ENCODE results near the gene GUF1.
"Not testable (repeated sequence)": the region's sequence is repeated elsewhere in the genome, so short reads cannot be mapped to it uniquely, and the experiment has no call there.

GUF1 gene

DNA sequence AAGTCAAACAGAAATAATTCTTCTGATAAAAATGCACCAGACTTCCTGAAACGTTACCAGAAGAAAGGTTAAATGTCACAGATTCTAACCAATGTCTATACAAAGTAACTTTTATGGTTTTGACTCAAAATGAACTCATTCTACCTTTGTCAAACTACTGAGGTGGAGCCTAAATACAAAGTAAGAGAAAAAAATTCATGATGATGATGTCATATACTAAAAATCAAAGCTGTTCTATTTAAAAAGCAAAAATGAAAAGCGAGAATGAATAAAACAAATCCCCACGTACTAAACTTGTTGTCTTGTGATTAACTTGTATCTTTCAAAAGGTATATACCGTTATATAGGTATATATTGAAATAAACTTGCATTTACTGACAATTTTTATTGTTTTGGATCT is 26.5 kb downstream of the GUF1 start:
- DNase-seq = no peak

DNA sequence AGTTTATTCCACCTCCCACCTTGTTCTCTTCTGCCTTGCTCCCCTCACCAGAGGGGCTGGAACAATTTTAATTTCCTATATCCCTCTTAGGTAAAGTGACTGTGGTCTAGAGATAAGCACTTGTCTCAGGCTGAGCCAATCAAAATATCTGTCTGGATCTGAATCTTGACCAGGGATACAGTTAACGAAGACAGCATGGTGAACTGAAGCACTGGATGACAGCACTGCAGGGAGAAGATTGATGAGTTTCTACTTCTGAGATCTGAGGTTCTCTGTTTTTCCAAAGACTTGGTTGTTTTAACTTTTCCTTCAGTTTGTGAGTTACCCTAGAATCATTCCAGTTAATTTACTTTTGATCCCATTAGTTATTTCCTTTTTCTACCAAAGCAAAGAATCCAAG is 34.9 kb downstream of the GUF1 start:
- DNase-seq = no peak

DNA sequence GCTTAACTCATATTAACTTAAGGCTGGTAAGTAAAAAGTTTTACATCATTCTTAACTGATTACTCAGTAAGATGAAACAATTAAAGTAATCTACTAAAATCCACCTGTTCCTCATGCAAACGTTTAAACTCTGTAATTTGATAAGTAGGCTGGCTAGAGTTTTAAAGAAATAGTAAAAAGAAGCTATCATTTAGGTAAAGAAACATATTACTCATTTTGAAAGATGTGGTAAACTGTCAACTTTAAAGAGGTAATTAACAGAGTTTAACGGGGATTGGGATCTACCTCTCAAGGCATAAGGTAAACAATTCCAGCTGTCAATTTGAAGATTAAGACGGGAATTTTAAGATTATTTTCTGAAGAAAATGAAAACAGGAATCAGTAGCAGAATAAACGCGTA is 38.4 kb downstream of the GUF1 start:
- DNase-seq = no peak

DNA sequence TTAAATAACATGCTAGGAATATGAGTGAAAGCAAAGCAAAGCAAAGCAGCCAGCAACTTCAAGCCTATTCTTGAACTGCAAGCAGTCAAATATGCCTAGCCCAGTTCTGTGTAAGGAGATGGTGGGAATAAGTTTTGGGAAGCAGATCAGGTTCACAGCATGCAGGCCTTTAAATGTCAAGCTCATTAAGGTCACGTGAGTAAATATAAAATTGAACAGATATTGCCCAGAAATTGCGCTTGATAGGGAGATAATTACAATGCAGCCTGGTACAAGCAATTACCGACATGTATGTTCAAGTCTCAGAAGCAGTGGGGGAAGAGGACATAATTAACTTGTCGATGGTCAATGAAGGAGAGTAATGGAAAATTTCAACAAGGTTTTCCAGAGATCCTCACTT is 42.2 kb downstream of the GUF1 start:
- peak; percentile 26 for DNase-seq

DNA sequence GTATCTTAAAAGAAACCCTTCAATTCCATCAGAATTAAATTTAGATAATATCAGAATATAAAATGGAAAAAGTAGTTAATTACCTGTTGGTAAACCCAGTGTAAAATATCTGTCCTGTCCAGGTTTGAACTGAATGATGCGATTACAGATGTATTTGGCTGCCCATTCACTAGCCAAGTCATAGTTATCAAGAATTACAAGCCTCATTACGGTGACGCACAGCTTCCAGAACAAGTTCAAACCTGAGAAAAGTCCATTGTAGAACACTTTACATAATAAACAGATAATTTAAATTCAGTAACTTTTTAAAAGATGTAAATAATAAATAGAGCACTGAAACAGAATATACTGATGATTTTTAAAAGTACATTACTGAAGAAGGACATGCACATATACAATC is 43.8 kb downstream of the GUF1 start:
- no peak for DNase-seq

DNA sequence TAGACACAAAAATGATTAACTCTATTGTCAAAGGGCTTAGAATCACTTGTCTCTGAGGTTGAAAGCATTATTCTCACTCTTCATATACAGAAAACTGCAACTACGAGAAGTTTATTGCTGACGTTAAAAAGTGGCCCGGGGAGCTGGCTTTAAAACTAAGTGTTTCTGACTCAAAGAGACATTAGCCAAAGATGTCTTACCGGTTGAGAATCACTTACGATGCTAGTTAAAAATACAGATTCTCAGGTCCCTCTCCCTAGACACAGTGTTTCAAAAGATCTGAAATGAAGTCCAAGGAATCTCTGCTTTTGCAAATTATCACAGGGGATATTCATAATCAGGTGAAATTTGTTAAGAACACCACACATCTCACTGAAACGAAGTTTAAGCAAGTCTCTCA is 46.9 kb downstream of the GUF1 start:
- no peak for DNase-seq

DNA sequence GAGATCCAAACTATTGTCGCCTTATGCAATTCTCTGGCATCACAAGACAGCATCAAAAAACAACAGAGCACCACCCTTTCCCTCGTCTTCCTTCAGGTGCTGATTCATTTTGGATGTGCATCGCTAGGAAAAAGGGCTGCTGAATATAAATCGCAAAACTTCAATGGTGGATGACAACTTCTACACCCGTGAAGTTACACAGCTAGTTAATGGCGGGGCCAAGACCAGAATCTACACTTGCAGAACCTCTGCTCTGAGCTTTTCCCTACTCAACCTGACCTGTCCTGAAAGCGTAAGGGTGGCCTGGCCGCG is 47.5 kb downstream of the GUF1 start:
- no peak for DNase-seq

DNA sequence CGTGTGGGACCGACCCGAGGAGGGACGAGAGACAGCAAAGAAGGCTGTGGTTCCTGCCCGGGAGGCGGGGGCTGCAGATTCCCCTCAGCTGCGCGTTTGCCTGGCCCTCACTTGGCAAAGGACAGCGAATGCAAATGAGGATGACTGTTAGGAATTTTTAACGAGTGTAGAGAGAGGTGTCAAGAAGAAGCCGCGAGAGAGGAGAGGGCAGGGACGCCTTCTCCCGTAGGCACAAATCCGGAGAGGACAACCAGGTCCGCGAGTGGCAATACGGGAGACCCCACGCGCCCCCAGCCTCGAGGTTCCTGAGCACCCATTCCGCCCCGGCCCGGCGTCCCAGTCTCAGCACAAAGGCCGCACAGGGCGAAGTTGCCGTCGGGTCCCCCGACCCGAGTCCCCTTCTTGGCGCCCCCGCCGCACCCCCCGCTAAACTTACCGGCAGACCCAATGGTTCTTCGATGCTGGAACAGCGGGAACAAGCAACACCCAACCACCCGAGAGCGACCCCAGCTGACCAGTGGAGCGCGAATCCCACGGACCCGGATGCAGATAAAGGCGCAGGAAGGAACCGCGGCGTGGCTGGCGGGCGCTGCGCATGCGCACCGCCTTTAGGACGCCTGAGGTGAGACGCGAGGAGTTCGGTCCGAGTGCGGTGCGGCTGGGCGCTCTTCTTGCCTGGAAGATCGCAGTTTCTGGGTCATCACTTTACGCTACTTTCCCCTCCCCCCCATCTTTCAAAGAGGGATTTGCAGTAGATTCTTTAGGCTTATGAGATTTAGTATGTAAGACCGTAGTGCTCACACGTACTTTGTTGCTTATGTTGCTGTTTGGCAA is 48.0 kb downstream of the GUF1 start, which contains the start of gene GNPDA2:
Gene GNPDA2 (minus strand): TSS at position 519 of the 834 bp plus-strand sequence. CDS start 4,349 bp downstream, outside the sequence.
- peak; percentile 56 for DNase-seq

DNA sequence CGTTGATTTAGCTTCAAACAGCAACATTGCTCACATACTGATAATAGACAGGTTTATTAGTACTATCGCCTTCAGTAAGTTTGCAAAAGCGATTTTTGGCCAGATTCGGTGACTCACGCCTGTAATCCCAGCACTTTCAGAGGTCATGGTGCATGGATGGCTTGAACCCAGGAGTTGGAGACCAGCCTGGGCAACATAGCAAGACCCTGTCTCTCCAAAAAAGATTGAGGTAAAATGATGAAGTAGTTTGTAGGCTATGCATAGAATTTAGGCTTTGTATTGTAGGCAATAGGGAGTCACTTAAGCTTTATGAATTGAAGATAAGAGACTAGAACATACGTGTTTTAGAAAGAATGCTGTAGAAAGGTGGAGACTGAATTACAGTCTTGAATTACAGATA is 49.3 kb downstream of the GUF1 start:
- no peak for DNase-seq

DNA sequence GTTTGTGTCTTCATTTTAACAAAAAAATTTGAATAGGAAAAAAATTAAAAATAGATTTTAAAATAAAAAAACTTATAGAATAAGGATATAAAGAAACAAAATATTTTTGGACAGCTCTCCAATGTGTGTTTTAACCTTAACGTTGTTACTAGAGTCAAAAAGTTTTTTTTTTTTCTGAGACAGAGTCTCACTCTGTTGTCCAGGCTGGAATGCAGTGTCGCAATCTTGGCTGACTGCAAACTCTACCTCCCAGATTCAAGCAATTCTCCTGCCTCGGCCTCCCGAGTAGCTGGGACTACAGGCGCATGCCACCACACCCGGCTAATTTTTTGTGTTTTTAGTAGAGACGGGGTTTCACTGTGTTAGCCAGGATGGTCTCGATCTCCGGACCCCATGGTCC is 50.5 kb downstream of the GUF1 start:
- DNase-seq = not testable (repeated sequence)

DNA sequence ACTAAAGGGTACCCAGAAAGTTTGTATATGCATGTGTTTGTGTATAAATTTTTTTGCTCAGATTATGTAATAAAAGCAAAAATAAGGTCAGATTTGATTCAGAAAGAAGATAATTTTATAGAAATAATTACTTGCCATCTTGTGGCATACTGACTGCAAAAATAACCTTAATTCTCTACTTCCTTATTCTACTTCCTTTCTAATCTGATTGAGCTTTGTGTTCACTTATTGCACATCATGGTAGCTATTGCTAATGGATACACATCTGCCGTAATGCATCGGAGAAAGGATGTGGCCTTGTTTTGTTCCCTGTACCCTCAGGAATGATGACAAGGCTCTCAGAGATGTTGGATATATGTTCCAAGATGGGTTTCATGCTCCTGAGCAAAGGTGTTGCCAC is 58.7 kb downstream of the GUF1 start:
- no peak for DNase-seq

DNA sequence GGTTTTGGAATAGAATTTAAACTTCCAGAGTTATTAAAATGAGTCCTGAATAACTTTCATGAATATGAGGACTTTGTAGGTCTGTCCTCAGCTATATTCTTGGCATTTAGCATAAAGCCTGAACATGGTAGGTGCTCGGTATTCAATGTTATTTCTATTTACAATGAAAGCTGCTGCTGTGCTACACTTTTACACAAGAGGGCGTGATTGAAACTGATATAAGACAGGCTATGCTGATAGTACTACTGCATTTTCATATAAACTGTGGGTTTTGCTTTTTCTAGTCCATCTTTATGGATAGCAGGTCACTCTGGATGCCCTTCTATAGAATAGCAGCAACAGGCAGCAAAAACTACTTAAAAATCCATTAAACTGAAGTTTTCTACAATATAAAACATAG is 60.4 kb downstream of the GUF1 start:
- DNase-seq = no peak

DNA sequence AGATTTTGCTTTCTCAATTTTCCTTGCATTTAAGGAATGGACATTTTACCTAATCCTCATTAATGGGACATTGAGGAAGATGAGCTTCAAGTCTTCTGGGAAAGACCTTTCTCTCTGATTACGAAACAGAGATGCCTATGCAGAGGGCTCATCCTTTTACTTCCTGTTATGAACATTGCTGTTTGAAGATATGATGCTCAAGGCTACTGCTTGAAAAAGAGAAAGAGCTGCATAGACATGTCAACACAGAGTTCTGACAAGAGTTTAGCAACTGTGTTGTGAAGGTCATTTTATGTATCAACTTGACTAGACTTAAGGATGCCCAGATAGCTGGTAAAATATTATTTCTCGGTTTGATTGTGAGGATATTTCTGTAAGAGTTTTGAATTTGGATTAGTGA is 62.0 kb downstream of the GUF1 start:
- DNase-seq = no peak

Measured in NCI-H1436 treated with DMSO at 0.1 percent for 48 hours (cell line).